AG04450 (cell line): ENCODE measurements around the gene GPC5. TPM values are rescaled to one million over a fixed set of nuclear protein-coding genes. Genes with fewer than 3 reads are reported as not detected.

Experiments used
- CTCF ChIA-PET: fragments of 300-600, 350-600 bp; formaldehyde crosslinking; extraction: SDS; loops from one replicate; lab custom pipeline; 2022; ENCODE audit warnings: antibody characterized with exemption, inconsistent platforms; lab: Charles Lee
- POLR2A ChIA-PET: fragments of 350-600 bp; formaldehyde crosslinking; extraction: SDS; loops from one replicate; lab custom pipeline; 2021; ENCODE audit warnings: antibody characterized with exemption, inconsistent platforms; lab: Yijun Ruan, JAX
- DNase-seq: peaks from one replicate; pipeline ENCODE4 v3.0.0-alpha.2; 2011; ENCODE audit warnings: low read depth, low spot score
- H3K27ac ChIP-seq: one replicate; pipeline ENCODE4 v1.5.1; 2012; ENCODE audit warnings: low read depth, low read length, control low read depth
- H3K27me3 ChIP-seq: one replicate; pipeline ENCODE4 v1.6.0; 2012; ENCODE audit warnings: low read length; ENCODE audit not compliant: control insufficient read depth, insufficient read depth
- H3K4me3 ChIP-seq: 2 replicates; pipeline ENCODE4 v1.5.1; 2011; ENCODE audit warnings: mild to moderate bottlenecking, low read depth, low read length, control low read depth
- H3K9me3 ChIP-seq: 2 replicates; pipeline ENCODE4 v1.5.1; 2012; ENCODE audit warnings: low read length; ENCODE audit not compliant: control insufficient read depth, insufficient read depth
- polyA plus RNA-seq: library from polyadenylated mRNA; depleted of rRNA; stranded (reverse); fragments of >200 nt; gene quantifications from 2 replicates; pipeline ENCODE4 v1.2.3, GENCODE V29; 2011
- TF ChIP-seq, protein P1 (sequence below): IDR thresholded peaks from 2 replicates; pipeline ENCODE4 v1.5.1; 2011; ENCODE audit warnings: low read depth, low read length, control low read depth, inconsistent platforms

The GPC5 gene
- polyA plus RNA-seq, 1 experiment: 3.6 TPM

DNA sequence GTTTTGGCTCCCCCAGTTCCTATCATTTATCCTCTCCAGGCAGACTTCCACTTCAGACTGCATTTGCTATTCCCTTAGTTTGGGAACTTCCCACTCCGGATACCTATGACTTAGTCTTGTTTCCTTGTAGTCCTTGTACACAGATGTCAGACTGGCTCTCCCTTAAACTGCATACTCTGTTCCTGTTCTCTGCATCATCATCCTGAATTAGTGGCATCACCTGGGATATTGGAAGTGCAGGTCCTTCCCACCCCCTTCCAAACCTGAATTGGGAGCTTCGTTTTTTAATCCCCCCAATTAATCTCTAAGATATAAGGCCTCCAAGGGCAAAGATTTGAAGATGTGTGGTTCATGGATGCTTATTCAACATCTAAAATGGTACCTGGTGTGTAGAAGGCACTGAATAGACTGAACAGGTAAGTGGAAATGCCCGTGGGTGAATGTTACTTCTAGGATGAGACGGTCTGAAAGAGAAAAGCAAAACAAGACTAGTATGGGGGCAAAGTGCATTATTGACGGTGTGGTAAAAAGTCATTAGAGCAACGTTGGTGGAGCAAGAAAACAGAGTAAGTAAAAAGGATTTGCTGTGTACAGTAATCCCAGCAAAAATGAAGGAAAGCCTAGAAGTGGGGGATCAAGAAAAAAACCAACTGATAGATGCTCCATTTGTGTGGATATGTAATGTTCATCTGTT lies 41.4 kb upstream of the GPC5 start:
- POLR2A ChIA-PET: no interaction called here
- Histone ChIP-seq H3K9me3 (no peaks in the 10 kb centered on the region), H3K27ac (no peak overlapping the region), H3K4me3 (no peak overlapping the region), H3K27me3 (no peaks in the 10 kb centered on the region)
- TF ChIP-seq, protein P1, sequence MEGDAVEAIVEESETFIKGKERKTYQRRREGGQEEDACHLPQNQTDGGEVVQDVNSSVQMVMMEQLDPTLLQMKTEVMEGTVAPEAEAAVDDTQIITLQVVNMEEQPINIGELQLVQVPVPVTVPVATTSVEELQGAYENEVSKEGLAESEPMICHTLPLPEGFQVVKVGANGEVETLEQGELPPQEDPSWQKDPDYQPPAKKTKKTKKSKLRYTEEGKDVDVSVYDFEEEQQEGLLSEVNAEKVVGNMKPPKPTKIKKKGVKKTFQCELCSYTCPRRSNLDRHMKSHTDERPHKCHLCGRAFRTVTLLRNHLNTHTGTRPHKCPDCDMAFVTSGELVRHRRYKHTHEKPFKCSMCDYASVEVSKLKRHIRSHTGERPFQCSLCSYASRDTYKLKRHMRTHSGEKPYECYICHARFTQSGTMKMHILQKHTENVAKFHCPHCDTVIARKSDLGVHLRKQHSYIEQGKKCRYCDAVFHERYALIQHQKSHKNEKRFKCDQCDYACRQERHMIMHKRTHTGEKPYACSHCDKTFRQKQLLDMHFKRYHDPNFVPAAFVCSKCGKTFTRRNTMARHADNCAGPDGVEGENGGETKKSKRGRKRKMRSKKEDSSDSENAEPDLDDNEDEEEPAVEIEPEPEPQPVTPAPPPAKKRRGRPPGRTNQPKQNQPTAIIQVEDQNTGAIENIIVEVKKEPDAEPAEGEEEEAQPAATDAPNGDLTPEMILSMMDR: no peak
- no peak for DNase-seq
- CTCF ChIA-PET: no interaction called here

GRCh38 chr13:91357613-91358386 lies 40.6 kb upstream of the GPC5 start:
- CTCF ChIA-PET: interaction anchor here (1.6 to 2.5 kb wide), 2 partner anchors 8 to 17 kb away, joined by 4 to 23 read pairs; no protein-coding TSS in a partner anchor
- DNase-seq: no peak
- H3K9me3 ChIP-seq: no peaks in the 10 kb centered on the region
- POLR2A ChIA-PET: no interaction called here
- H3K27ac ChIP-seq: no peak overlapping the region
- no peak overlapping the region for H3K4me3 ChIP-seq
- TF ChIP-seq, protein P1: no peak
- H3K27me3 ChIP-seq: no peaks in the 10 kb centered on the region

DNA sequence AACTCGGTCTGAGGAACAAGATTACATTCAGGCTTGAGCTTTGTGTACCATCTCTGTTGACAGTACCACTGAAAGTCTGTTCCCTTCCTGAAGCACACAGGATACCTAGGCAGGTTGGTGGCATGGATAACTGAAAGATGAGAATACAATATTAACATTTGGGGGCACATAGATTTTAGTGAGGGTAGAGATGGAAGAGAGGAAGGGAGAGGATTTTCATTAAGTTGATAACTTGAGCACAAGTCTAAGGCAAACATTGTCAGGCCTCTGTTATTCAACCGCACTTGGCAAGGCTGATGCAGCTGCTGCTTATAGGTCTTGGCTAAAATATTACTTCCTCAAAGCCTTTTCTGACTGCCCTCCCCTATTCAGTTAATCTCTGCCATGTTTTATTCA lies 40.0 kb upstream of the GPC5 start:
- Histone ChIP-seq H3K27me3 (no peaks in the 10 kb centered on the region), H3K4me3 (no peak overlapping the region), H3K27ac (no peak overlapping the region), H3K9me3 (no peaks in the 10 kb centered on the region)
- CTCF ChIA-PET: interaction anchor here (1.6 to 2.5 kb wide), 2 partner anchors 9 to 16 kb away, joined by 4 to 23 read pairs; no protein-coding TSS in a partner anchor
- DNase-seq: no peak
- TF ChIP-seq, protein P1: no peak
- POLR2A ChIA-PET: no interaction called here

GRCh38 chr13:91359111-91359510 lies 39.3 kb upstream of the GPC5 start:
- Histone ChIP-seq H3K9me3 (no peaks in the 10 kb centered on the region), H3K27me3 (no peaks in the 10 kb centered on the region), H3K27ac (no peak overlapping the region), H3K4me3 (no peak overlapping the region)
- POLR2A ChIA-PET: no interaction called here
- CTCF ChIA-PET: interaction anchor here (1.6 to 2.5 kb wide), 2 partner anchors 10 to 15 kb away, joined by 4 to 23 read pairs; no protein-coding TSS in a partner anchor
- TF ChIP-seq, protein P1: no peak
- no peak for DNase-seq

GRCh38 chr13:91359631-91360030 lies 38.8 kb upstream of the GPC5 start:
- H3K27me3 ChIP-seq: no peaks in the 10 kb centered on the region
- no peaks in the 10 kb centered on the region for H3K9me3 ChIP-seq
- no peak for DNase-seq
- POLR2A ChIA-PET: no interaction called here
- CTCF ChIA-PET: interaction anchor here (1.6 to 2.5 kb wide), 2 partner anchors 10 to 15 kb away, joined by 4 to 23 read pairs; no protein-coding TSS in a partner anchor
- H3K4me3 ChIP-seq: no peak overlapping the region
- no peak overlapping the region for H3K27ac ChIP-seq
- TF ChIP-seq, protein P1: no peak
